Measurements from ENCODE around the gene RTTN. TPM values are rescaled to one million over a fixed set of nuclear protein-coding genes. Genes with fewer than 3 reads are reported as not detected.
A peak's percentile ranks its signal among the peaks of the same experiment; 100 is the strongest.

The RTTN gene
- polyA plus RNA-seq, 2 of the 4 experiments (the other 2 are of a cell fraction): 8.4 to 24.6 TPM

DNA sequence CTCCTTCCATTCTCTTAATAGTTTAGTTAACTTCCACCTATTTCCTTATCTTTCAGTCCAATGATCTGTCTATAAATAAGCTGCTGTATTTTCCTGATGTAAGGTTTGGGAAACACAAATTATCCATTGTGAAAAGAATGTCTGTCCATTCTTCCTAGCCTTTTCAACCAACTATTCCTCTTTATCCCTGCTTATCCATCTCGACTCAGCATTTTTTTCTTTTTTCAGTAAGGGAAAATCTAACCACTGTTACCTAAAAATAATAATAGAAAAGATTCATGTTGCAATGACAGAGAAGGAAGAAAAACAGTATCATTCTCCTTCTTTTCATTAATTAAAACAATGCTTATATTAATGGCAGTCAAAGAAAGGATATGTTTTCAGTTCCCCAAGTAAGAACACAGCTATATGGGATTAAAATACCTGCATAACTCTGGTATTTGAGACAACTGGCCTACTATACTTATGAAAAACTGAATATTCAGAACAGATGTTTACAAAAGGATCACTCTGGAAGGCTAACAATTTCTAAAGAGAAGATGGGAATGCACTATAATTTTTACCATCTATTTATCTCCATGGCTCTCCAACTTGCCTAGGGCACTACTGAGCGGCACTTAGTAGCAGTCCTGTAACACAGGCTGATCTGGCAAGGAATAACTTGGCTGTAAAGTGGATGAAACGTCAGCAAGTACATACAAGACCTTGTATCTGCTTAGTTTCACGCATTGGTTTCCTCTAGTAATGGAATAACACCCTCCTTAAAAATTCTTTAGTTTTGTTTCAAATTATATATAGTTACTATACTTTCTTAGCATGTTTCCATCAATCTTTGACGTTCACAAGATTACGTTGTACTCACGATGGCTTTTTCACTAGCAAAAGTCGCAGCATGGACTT lies 57.2 kb downstream of the RTTN start:
- H3K27ac ChIP-seq: peak overlapping the region in 1 of 2 experiments; percentile 31; a peak in 1 of 6 replicates
- H3K4me3 ChIP-seq: no peak overlapping the region
- ATAC-seq (no peak), FAIRE-seq (no peak), DNase-seq (ENCODE audit: low read depth in 1 of 2, low spot score in 1 of 2) (no peak)
- 80% methylated on average over 8 of the region's 8 CpGs for WGBS (ENCODE audit: missing lambda C conversion rate)
- no peak overlapping the region for H3K4me2 ChIP-seq
- H3K9me3 ChIP-seq: no peaks in the 10 kb centered on the region
- no peak for TF ChIP-seq TP53 (CRISPR knock-in tag; IDR thresholded peaks at IDR 0.05)
- TF ChIP-seq RARB (CRISPR knock-in tag; IDR thresholded peaks at IDR 0.05): no peak
- peak; percentile 60 for TF ChIP-seq MAFK (IDR thresholded peaks at IDR 0.05; ENCODE audit: partially characterized antibody)
- H3K4me1 ChIP-seq: no peaks in the 10 kb centered on the region
- ChIA-PET POLR2A (no interaction called here), CTCF (no interaction called here)

GRCh38 chr18:70146174-70146573 lies 59.3 kb downstream of the RTTN start:
- TF ChIP-seq BHLHE40 (IDR thresholded peaks at IDR 0.05; ENCODE audit: low read depth, low read length) (no peak), CHD2 (IDR thresholded peaks at IDR 0.05; ENCODE audit: low read length, partially characterized antibody) (no peak), POLR2A (IDR thresholded peaks at IDR 0.05; ENCODE audit: low read length) (no peak), FOXS1 (CRISPR knock-in tag; IDR thresholded peaks at IDR 0.05) (no peak), NPAS2 (CRISPR knock-in tag; IDR thresholded peaks at IDR 0.05; ENCODE audit: borderline replicate concordance) (no peak), SREBF2 (IDR thresholded peaks at IDR 0.05) (no peak), NR3C1 (IDR thresholded peaks at IDR 0.05) (no peak), RCOR1 (IDR thresholded peaks at IDR 0.05; ENCODE audit: low read depth, low read length) (no peak), POLR2AphosphoS2 (conservative IDR thresholded peaks at IDR 0.05; ENCODE audit: low read length) (no peak), ZC3H11A (IDR thresholded peaks at IDR 0.05) (no peak), PHF8 (IDR thresholded peaks at IDR 0.05; ENCODE audit: borderline replicate concordance, low read depth) (no peak), CBX2 (IDR thresholded peaks at IDR 0.05; ENCODE audit: borderline replicate concordance, low read depth) (no peak), MYC (IDR thresholded peaks at IDR 0.05; ENCODE audit: borderline replicate concordance, low read length) (no peak), RNF2 (IDR thresholded peaks at IDR 0.05; ENCODE audit: borderline replicate concordance, low read depth) (no peak), HEYL (CRISPR knock-in tag; IDR thresholded peaks at IDR 0.05) (no peak), RAD21 (conservative IDR thresholded peaks at IDR 0.05 in 1 of 2, IDR thresholded peaks at IDR 0.05 in 1 of 2) (no peak)
- Histone ChIP-seq H3K4me3 (no peak overlapping the region), H3K27ac (no peak overlapping the region), H3K4me1 (no peaks in the 10 kb centered on the region), H3K4me2 (no peak overlapping the region), H3K9me3 (no peaks in the 10 kb centered on the region)
- DNase-seq (ENCODE audit: low read depth in 1 of 2, low spot score in 1 of 2) (no peak), FAIRE-seq (no peak), ATAC-seq (no peak)
- CTCF ChIA-PET: no interaction called here
- POLR2A ChIA-PET: no interaction called here
- WGBS (ENCODE audit: missing lambda C conversion rate): 83% methylated on average over 2 of the region's 2 CpGs

DNA sequence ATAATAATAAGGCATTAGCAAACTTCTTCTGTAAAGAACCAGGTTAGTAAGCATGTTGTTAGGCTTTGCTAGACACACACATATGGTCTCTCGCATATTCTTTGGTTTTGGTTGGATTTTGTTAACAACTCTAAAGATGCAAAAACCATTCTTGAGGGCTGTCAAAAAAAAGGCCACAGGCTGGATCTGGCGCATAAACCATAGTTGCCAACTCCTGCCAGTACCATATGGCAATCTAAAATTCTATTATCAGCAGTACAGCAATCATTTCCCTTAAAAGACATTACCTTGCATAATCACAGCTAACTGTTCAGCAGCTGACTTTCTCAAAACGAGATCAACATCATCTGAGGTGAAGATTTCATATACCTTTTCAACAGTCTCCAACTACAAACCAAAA lies 63.5 kb downstream of the RTTN start:
- no peaks in the 10 kb centered on the region for H3K9me3 ChIP-seq
- FAIRE-seq (no peak), DNase-seq (ENCODE audit: low read depth in 1 of 2, low spot score in 1 of 2) (no peak), ATAC-seq (no peak)
- no peak overlapping the region for H3K27ac ChIP-seq
- ChIA-PET POLR2A (interaction anchor here (0.8 kb wide), 1 partner anchor 10 kb away, joined by 4 read pairs; no protein-coding TSS in a partner anchor), CTCF (no interaction called here)
- H3K4me3 ChIP-seq: no peak overlapping the region
- TF ChIP-seq POLR2AphosphoS2 (conservative IDR thresholded peaks at IDR 0.05; ENCODE audit: low read length) (no peak), PHF8 (IDR thresholded peaks at IDR 0.05; ENCODE audit: borderline replicate concordance, low read depth) (no peak), HOXB5 (CRISPR knock-in tag; IDR thresholded peaks at IDR 0.05) (no peak), RFX5 (IDR thresholded peaks at IDR 0.05) (no peak), FOSL2 (IDR thresholded peaks at IDR 0.05) (no peak), FOSL2 (CRISPR knock-in tag; IDR thresholded peaks at IDR 0.05) (no peak), ZC3H11A (IDR thresholded peaks at IDR 0.05) (no peak), HEYL (CRISPR knock-in tag; IDR thresholded peaks at IDR 0.05) (no peak), SMC3 (IDR thresholded peaks at IDR 0.05) (no peak), TFCP2L1 (CRISPR knock-in tag; IDR thresholded peaks at IDR 0.05) (no peak), ZFP36 (IDR thresholded peaks at IDR 0.05; ENCODE audit: borderline replicate concordance, partially characterized antibody) (no peak), MAZ (IDR thresholded peaks at IDR 0.05; ENCODE audit: borderline replicate concordance, low read depth, low read length) (no peak), HDAC2 (IDR thresholded peaks at IDR 0.05) (no peak), POLR2A (IDR thresholded peaks at IDR 0.05; ENCODE audit: low read length) (no peak)
- TF ChIP-seq, protein P1, sequence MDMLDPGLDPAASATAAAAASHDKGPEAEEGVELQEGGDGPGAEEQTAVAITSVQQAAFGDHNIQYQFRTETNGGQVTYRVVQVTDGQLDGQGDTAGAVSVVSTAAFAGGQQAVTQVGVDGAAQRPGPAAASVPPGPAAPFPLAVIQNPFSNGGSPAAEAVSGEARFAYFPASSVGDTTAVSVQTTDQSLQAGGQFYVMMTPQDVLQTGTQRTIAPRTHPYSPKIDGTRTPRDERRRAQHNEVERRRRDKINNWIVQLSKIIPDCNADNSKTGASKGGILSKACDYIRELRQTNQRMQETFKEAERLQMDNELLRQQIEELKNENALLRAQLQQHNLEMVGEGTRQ (IDR thresholded peaks at IDR 0.05): no peak
- TF ChIP-seq, protein P2, sequence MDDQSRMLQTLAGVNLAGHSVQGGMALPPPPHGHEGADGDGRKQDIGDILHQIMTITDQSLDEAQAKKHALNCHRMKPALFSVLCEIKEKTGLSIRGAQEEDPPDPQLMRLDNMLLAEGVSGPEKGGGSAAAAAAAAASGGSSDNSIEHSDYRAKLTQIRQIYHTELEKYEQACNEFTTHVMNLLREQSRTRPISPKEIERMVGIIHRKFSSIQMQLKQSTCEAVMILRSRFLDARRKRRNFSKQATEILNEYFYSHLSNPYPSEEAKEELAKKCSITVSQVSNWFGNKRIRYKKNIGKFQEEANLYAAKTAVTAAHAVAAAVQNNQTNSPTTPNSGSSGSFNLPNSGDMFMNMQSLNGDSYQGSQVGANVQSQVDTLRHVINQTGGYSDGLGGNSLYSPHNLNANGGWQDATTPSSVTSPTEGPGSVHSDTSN (IDR thresholded peaks at IDR 0.05): no peak
- H3K4me2 ChIP-seq: no peak overlapping the region
- WGBS (ENCODE audit: missing lambda C conversion rate): 96% methylated on average over 3 of the region's 3 CpGs
- peaks cover 5% of the 10 kb centered on the region; the same call in 2 of the 3 replicates for H3K4me1 ChIP-seq

Measured in A549 (cell line).